Endodermal cell (in vitro differentiated cells): Measurements from ENCODE around the gene VAMP5. TPM values are rescaled to one million over a fixed set of nuclear protein-coding genes. Genes with fewer than 3 reads are reported as not detected.
"Not testable (repeated sequence)": the region's sequence is repeated elsewhere in the genome, so short reads cannot be mapped to it uniquely, and the experiment has no call there.

ENCODE experiments used
- DNase-seq: peaks from one replicate; pipeline ENCODE4 v3.0.0-alpha.2; 2017
- H3K27ac ChIP-seq: 2 replicates; pipeline ENCODE4 v1.5.1; 2013; ENCODE audit warnings: mild to moderate bottlenecking, low read depth, low read length, moderate library complexity
- H3K27me3 ChIP-seq: 2 replicates; pipeline ENCODE4 v1.6.1; 2013; ENCODE audit warnings: mild to moderate bottlenecking, low read length, moderate library complexity; ENCODE audit not compliant: insufficient read depth, control insufficient read depth, poor library complexity, severe bottlenecking
- H3K36me3 ChIP-seq: 2 replicates; pipeline ENCODE4 v1.7.0; 2013; ENCODE audit warnings: mild to moderate bottlenecking, low read length, moderate library complexity; ENCODE audit not compliant: control insufficient read depth, insufficient read depth
- H3K4me1 ChIP-seq: one replicate; pipeline ENCODE4 v1.7.0; 2013; ENCODE audit warnings: low read length; ENCODE audit not compliant: control insufficient read depth, insufficient read depth
- H3K4me3 ChIP-seq: 2 replicates; pipeline ENCODE4 v1.5.1; 2013; ENCODE audit warnings: mild to moderate bottlenecking, low read length, moderate library complexity
- H3K9ac ChIP-seq: 2 replicates; pipeline ENCODE4 v1.6.1; 2013; ENCODE audit warnings: mild to moderate bottlenecking, low read length, moderate library complexity; ENCODE audit not compliant: poor library complexity, severe bottlenecking; ENCODE audit errors: extremely low read depth
- H3K9me3 ChIP-seq: 2 replicates; pipeline ENCODE4 v1.6.1; 2013; ENCODE audit warnings: mild to moderate bottlenecking, low read length, moderate library complexity; ENCODE audit not compliant: control insufficient read depth
- H3K27ac Mint-ChIP-seq: 2 replicates; pipeline ENCODE4 v1.8.0; 2020; ENCODE audit warnings: mixed read lengths
- H3K27me3 Mint-ChIP-seq: 2 replicates; pipeline ENCODE4 v1.8.0; 2021; ENCODE audit warnings: mild to moderate bottlenecking, mixed read lengths; ENCODE audit not compliant: insufficient read depth
- H3K36me3 Mint-ChIP-seq: 2 replicates; pipeline ENCODE4 v1.8.0; 2020; ENCODE audit warnings: low read depth, mixed read lengths
- H3K4me1 Mint-ChIP-seq: 2 replicates; pipeline ENCODE4 v1.8.0; 2020; ENCODE audit warnings: mixed read lengths
- H3K4me3 Mint-ChIP-seq: 2 replicates; pipeline ENCODE4 v1.8.0; 2020; ENCODE audit warnings: mild to moderate bottlenecking, moderate library complexity, mixed read lengths
- H3K9me3 Mint-ChIP-seq: 2 replicates; pipeline ENCODE4 v1.8.0; 2020; ENCODE audit warnings: mild to moderate bottlenecking, mixed read lengths
- CTCF ChIP-seq: fragments of 200-600 bp; sonication (generic); conservative IDR thresholded peaks from 2 replicates; pipeline ENCODE4 v1.5.0; 2021; ENCODE audit warnings: antibody characterized with exemption, mild to moderate bottlenecking
- WGBS, 2 experiments: methylation state at CpG; one replicate each; pipeline versions ENCODE4 v1.1.5 to v1.1.7; 2013; ENCODE audit warnings: missing lambda C conversion rate in 2 of 2, mixed read lengths in 1 of 2; ENCODE audit not compliant: insufficient coverage in 1 of 2, insufficient read length in 1 of 2; 5-methylcytosine and 5-hydroxymethylcytosine counted together
- total RNA-seq, 2 donors: library from RNA; stranded (reverse); fragmentation: NEBNext Ultra II Directional in 1 of 2; extraction: Animal tissue kit (Norgen Biotek cat#: 25700) in 1 of 2; gene quantifications; 2 replicates in 1 of 2; 3 replicates in 1 of 2; pipeline ENCODE4 v1.2.1, GENCODE V29; 2021

The VAMP5 gene
- total RNA-seq, 2 donors from 2014 or later, result 6.3 to 13.9 TPM

- WGBS, 2 experiments, result 0% methylated on average over 38 to 73 of the region's 73 CpGs
- Histone ChIP-seq H3K4me3 (peak within 1 kb of the TSS; percentile 81), H3K4me1 (peaks cover 15% of the 10 kb centered on the region), H3K27me3 (no peaks in the 10 kb centered on the region), H3K9ac (peak within 1 kb of the TSS; percentile 54), H3K9me3 (no peaks in the 10 kb centered on the region), H3K36me3 (peaks cover 44% of the 10 kb centered on the region), H3K27ac (peak within 1 kb of the TSS; percentile 25)
- Mint-ChIP-seq H3K4me1 (peaks cover 12% of the 10 kb centered on the region), H3K36me3 (peaks cover 16% of the 10 kb centered on the region), H3K4me3 (peak within 1 kb of the TSS; percentile 84), H3K9me3 (no peaks in the 10 kb centered on the region), H3K27me3 (no peaks in the 10 kb centered on the region), H3K27ac (peak within 1 kb of the TSS; percentile 90)
- TF ChIP-seq CTCF, result peak; percentile 65
- DNase-seq, result peak; percentile 94
Measured at GRCh38 chr2:85602476-85603234, 18.4 kb downstream of the VAMP5 start, which contains the start of gene TMEM150A. TSS of gene TMEM150A (minus strand) at chr2:85602698. CDS start at chr2:85601948, 750 bp downstream.

GRCh38 chr2:85604133-85604444 is 19.9 kb downstream of the VAMP5 start:
- Histone ChIP-seq H3K4me3 (peak overlapping the region; percentile 81), H3K36me3 (peaks cover 46% of the 10 kb centered on the region)
- 78 to 95% methylated on average over 3 of the region's 3 CpGs for WGBS, 2 experiments
- H3K27ac ChIP-seq, H3K9ac ChIP-seq, H3K9me3 Mint-ChIP-seq, H3K4me1 ChIP-seq, DNase-seq, H3K9me3 ChIP-seq, H3K27me3 ChIP-seq, H3K27me3 Mint-ChIP-seq: not testable (repeated sequence)
- Mint-ChIP-seq H3K4me1 (peaks cover 12% of the 10 kb centered on the region), H3K36me3 (peaks cover 20% of the 10 kb centered on the region), H3K4me3 (peak overlapping the region; percentile 84), H3K27ac (peak overlapping the region; percentile 76)

GRCh38 chr2:85604568-85605339 is 20.5 kb downstream of the VAMP5 start:
- Mint-ChIP-seq H3K27ac (no peak overlapping the region), H3K27me3 (no peaks in the 10 kb centered on the region), H3K36me3 (peaks cover 18% of the 10 kb centered on the region), H3K4me3 (no peak overlapping the region), H3K4me1 (peaks cover 12% of the 10 kb centered on the region), H3K9me3 (no peaks in the 10 kb centered on the region)
- Histone ChIP-seq H3K9ac (no peak overlapping the region), H3K36me3 (peaks cover 45% of the 10 kb centered on the region), H3K27me3 (no peaks in the 10 kb centered on the region), H3K4me3 (peak overlapping the region; percentile 24), H3K9me3 (no peaks in the 10 kb centered on the region), H3K27ac (no peak overlapping the region), H3K4me1 (peaks cover 7% of the 10 kb centered on the region)
- WGBS, 2 experiments, result 90 to 97% methylated on average over 2 to 5 of the region's 6 CpGs
- DNase-seq, result peak; percentile 38
- no peak for TF ChIP-seq CTCF
